GM18861 (cell line): ENCODE measurements around the gene ACTL6A.
A peak's percentile ranks its signal among the peaks of the same experiment; 100 is the strongest.

Source experiments
- ATAC-seq: cut with Tn5 transposase; IDR thresholded peaks from one replicate; pipeline ENCODE4 v1.9.1; 2021; ENCODE audit not compliant: unreplicated experiment

ACTL6A gene

DNA sequence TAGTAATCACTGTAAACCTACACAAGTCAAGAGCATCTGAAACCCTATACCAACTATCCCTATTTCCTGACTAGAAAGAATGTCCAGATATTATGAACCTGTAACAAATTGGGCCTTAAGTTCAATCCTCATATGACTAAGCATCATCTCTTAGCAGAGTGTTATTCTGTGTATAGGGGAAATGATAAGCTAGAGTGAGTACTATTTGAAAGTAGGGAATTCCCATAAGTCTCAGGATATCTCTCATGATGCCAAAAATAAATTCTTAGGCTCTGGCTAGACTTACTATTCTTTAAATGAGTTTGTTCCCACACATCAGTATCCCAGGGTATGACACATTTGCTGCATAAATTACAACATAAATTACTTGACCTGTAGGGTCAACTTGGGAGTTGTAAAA is 26.4 kb downstream of the ACTL6A start:
- ATAC-seq = no peak

DNA sequence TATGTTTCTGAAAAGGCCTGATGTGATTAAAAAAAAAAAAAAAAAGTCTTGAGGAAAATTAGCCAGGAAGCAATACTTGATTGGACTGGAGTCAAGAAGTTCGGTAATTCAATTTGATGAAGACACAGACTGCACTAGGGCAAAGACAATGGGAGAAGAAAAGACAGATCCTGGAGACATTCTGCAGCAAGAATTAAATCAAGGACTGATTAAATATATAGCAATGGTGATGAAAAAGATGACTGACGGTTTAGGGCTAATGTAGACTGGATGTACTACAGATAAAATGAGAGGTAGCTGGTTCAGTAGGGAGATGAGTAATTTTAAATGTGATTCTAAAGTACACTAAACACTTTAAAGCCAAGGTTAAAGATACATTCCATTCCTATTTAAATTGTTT is 27.9 kb downstream of the ACTL6A start:
- no peak for ATAC-seq

DNA sequence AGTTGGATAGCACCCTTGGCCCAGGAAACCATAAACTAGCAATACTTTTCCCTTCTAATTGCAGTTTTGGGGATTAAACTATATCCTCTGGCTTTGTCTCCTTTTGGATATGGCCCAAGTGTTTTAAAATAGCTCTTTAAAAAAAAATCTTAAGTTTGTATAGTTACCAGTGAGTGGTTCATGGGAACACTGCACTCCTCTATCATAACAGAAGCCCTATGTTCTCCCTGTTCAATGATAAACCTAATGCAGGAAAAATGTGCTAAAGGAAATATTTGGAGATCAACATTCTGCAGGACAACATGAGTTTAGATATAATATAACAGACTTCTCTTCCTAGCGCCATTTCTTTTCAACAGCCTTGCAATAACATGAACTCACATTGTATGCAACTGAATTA is 28.6 kb downstream of the ACTL6A start:
- no peak for ATAC-seq

DNA sequence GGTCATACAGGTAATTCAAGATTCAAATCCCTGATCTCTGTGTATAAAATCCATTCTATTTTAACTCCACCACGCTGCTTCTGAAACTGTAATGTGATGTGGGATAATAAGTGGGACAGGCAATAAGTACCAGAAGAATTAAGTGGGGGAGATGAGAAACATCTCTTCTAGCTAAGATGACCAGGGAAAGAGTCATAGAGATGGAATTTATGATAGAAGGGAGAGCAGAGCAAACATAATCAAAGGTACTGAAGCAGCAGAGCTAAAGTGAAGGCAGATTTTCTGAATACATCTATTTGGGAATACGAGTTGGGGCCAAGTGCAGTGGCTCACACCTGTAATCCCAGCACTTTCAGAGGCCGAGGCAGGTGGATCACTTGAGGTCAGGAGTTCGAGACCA is 36.8 kb downstream of the ACTL6A start:
- ATAC-seq = no peak

DNA sequence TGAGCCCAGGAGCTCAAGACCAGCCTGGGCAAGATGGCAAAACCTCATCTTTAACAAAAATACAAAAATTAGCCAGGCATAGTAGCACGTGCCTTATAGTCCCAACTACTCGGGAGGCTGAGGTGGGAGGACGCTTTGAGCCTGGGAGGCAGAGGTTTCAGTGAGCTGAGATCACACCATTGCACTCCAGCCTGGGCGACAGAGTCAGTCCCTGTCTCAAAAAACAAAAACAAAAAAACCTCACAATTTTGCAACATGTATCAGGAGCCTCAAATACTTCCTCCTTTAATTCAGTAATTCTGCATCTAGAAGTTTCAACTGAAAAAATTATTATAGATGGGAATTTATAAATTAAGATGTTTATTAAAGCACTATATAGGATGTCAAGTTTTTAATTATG is 40.6 kb downstream of the ACTL6A start:
- ATAC-seq = no peak

DNA sequence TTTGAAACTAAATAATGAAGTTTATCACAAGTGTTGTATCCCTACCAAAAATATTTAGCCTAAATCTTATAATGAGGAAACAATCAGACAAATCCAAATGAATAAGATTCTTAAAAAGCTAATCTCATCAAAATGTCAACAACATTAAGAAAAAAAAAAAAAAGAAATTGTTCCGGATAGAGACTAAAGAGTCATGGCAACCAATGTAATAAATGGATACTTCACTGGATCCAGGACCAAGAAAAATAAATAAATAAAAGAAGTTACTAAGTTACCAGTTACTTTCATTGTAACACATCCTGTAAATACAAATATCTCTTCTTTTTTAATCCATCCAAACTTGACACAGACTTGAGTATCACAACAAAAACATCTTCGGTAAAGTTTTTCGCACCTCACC is 41.1 kb downstream of the ACTL6A start:
- no peak for ATAC-seq

DNA sequence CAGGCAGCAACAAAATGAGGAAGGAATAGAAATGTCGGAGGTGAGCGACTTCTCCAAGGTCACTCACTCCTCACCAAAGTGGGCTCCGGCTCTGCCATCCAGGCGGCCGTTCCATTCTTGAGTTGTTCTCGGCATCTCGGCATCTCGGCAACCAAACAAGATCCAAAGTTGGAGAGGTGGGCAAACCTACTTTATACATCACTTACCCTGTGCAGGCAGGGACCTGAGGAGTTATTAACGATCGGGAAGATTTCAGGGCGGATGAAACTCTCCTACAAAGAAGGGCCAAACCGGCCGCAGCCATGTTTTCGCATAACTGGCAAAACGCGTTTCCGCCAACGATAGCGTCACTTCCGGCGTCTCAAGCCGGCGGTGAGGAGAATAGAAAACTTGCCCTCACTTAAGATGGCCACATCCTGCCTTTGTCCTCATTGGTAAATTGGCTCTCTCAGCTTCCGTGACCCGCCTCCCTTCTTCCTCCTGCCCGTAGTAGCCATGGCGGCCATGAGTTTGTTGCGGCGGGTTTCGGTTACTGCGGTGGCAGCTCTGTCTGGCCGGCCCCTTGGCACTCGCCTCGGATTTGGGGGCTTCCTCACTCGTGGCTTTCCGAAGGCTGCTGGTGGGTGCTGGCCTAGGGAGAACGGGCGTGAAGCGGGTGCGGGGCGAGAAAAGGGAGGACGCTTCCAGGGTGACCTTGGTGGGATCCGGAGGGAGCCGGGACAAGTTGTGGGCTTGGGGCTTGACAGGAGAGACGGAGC is 41.8 kb downstream of the ACTL6A start, which contains the start of the genes MRPL47 and NDUFB5:
Gene MRPL47 (minus strand): TSS at position 318 of the 758 bp plus-strand sequence. CDS start 14 bp downstream, at position 304.
Gene NDUFB5 (plus strand): TSS at position 474 of the 758 bp plus-strand sequence. CDS start 22 bp downstream, at position 496.
- peak; percentile 92 for ATAC-seq

DNA sequence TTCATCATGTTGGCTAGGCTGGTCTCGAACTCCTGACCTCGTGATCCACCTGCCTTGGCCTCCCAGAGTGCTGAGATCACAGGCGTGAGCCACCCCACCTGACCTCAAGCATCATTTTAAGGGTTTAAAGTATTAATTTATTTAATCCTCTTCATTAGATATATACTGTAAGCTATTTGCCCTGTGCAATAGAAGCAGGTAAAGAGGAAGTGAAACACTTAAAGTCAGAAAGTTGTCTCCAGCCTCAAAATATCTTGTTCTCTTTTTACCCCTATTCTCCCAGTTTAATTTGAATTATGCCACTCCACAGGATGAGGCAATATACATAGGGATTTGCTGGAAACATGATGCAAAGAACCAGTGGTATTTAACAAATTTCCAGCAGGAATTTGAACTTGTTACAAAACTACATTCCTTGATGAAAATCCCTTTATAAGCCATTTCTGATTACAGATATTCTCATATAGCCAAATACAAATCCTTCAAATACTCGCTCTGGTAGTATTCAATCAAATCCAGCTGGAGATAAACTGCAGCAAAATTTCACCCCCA is 43.9 kb downstream of the ACTL6A start:
- ATAC-seq = peak; percentile 23

DNA sequence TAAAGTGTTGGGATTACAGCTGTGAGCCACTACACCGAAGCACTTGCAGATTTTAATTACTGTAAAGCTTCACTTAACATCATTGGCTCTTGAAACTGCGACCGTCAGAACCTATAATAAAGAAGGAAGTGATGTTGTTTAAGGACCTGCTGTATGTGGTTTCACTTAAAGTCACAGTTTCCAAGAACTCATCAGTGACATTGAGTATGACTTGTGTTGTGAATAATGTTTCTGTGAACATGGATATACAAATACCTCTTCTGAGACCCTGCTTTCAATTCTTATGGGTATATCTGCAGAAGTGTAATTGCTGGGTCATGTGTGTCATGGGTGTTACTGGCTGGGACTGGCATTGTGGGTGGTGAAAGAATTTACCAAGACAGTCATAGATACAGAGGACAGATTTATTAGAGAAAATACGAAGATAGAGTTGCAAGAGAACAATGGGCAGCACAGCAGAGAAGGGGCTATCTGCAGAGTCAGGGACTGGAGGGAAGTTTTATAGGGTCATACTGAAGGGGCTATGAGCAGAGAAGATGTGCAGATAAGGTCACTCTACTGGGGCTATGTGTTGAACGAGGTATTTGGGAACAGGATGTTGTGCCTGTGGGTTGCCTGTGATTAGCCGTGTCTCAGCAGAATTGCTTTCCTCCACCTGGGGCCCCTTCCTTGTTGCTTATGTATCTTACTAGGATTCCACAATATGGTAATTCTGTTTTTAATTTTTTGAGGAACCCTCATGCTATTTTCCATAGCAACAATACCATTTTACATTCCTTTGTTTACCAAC is 46.4 kb downstream of the ACTL6A start:
- peak; percentile 61 for ATAC-seq

DNA sequence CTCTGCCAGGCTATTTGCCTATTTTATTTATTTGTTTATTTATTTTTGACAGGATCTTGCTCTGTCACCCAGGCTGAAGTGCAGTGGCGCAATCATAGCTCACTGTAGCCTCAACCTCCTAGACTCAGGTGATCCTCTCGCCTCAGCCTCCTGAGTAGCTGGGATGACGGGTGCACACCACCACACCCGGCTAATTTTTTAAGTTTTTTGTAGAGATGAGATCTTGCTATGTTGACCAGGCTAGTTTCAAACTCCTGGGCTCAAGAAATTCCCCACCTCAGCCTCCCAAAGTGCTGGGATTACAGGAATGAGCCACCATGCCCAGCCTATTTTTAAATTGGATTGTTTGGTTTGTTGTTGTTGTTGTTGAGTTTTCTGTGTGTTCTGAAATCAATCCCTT is 47.3 kb downstream of the ACTL6A start:
- ATAC-seq = no peak

DNA sequence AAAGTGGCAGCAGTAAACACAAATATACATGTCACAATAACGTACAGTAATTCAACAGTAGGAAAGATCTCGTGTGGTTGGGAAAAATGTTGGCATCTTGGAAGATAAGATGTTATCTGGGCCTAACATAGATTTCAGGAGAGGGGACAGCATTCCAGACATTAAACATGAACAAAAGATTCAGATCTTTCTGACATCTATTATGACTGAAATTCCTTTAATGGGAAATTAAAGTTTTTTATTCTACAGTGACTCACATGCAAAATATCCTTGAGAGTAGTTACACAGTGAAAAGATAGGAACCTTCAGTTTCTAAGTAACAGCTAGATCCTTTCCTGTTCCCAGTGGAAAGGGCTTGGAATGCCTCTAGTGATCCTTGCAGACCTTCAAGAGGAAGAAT is 51.1 kb downstream of the ACTL6A start:
- no peak for ATAC-seq

DNA sequence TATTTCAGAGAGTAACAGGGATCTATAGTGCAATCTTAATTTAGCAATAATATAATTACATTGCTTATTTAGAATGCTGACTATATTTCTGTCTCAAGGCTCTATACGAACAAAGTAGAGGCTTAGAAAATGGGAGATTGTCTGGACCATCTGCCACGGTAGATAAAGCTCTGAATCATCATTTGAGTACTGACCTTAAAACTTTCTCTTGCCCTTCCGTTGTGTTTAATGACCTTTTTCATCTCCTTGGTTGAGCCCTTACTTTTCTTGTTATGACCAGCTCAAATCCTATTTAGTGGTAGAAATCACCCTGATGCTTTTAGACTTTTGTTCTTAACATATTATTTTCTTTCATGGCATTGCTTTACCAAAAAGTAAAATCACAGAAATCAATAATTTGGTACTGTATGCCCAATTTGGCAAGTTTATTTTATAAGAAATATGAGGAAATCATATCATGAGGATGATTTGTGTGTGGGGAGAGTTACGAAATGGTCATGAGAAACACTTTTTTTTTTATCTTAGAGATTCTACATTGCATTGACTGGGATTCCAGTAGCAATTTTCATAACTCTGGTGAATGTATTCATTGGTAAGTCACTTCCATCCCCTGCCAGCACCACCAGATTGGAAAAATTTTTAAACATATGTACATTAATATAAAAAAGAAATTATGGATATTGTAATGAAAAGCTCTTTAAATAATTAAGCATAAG is 52.9 kb downstream of the ACTL6A start:
- ATAC-seq = no peak

DNA sequence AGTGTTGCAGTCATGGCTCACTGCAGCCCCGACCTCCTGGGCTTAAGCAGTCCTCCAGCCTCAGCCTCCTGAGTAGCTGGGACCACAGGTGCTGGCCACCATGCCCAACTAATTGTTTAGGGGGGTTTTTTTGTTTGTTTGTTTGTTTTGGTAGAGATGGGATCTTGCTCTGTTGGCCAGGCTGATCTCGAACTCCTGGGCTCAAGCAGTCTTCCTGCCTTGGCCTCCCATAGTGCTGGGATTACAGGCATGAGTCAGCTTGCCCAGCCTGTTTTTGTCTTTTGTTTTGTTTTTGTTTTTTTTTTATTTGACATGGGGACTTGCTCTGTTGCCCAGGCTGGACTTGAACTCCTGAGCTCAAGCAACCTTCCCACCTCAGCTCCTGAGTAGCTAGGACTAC is 59.3 kb downstream of the ACTL6A start:
- no peak for ATAC-seq

DNA sequence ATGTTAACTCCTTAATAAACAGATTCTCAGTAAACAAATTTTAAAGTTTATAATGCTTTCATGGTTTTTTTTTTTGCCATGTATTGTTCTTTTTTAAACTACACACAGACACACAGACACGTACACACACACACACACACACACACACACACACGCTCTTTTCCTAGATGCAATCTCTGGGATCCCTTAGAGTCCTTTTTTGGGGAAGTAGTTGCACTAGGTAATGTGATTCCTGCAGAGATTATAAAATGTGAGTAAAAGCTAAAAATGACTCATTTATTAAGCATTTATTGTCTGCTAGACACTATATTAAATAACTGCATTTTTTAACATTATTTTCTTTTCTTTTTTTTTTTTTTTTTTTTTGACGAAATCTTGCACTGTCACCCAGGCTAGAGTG is 61.7 kb downstream of the ACTL6A start:
- no peak for ATAC-seq

DNA sequence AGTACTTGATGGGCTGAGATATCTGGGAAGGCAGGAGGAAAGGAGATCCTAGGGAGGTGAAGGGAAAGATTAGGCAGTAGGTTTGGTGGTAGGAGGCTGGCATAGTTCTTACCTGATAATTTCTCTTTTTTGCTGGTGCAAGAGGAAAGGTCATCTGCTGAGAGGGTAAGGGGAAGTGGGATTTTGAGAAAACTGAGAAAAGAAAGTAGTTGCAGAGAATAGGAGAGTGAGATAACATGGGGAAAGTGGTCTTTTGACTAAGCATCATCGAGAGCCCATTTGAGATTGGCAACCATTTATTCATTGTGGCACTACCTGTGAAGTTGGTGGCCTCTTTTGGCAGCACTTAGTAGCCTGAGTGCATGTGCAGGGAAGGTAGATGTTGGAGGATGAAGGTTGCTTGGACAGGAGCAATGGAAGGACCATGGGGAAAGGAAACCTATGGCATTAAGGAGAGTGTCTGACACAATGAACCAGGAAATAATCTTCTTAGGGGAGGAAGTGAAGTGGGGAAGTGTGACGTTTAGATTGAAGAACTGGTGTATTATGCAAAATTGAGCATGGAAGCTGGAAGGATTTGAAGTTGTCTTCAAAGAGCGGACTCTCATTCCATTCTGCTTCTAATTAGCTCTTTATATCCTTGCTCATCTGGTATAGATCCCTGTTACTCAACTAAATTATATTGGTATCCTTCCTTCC is 68.2 kb downstream of the ACTL6A start:
- no peak for ATAC-seq
